PC-3 (cell line): ENCODE measurements around the gene LYSMD3. TPM values are rescaled to one million over a fixed set of nuclear protein-coding genes. Genes with fewer than 3 reads are reported as not detected.
A peak's percentile ranks its signal among the peaks of the same experiment; 100 is the strongest.

Experiments used
- ATAC-seq: fragments of 200-7000 bp; cut with Tn5 transposase; 2 replicates; pipeline ENCODE4 v1.9.1; 2020; ENCODE audit warnings: mild to moderate bottlenecking, moderate library complexity
- BruUV-seq: library from RNA; stranded (reverse); fragments of 400-500 nt; replicated peaks from 2 replicates; lab custom pipeline; 2021; lab: Mats Ljungman, UMichigan
- CTCF ChIA-PET: fragments of 300-600 bp; sonication (Branson Sonifier 250); formaldehyde crosslinking; loops from one replicate; lab custom pipeline; 2022; ENCODE audit warnings: antibody characterized with exemption; lab: Charles Lee
- POLR2A ChIA-PET: fragments of 300-600 bp; sonication (Branson Sonifier 250); formaldehyde crosslinking; loops from one replicate; lab custom pipeline; 2022; ENCODE audit warnings: antibody characterized with exemption; ENCODE audit not compliant: unreplicated experiment; lab: Charles Lee
- DNase-seq: peaks from one replicate; pipeline ENCODE4 v3.0.0-alpha.2; 2015
- H2AFZ ChIP-seq: fragments of 300-600 bp; sonication (generic); 2 replicates; pipeline ENCODE4 v1.6.0; 2016; ENCODE audit warnings: antibody characterized with exemption, low read length
- H3F3A ChIP-seq: fragments of 300-600 bp; sonication (generic); one replicate; pipeline ENCODE4 v1.6.0; 2017; ENCODE audit warnings: antibody characterized with exemption, low read length, control low read depth, mild to moderate bottlenecking; ENCODE audit not compliant: unreplicated experiment
- H3K27ac ChIP-seq: fragments of 300-600 bp; sonication (generic); 2 replicates; pipeline ENCODE4 v1.5.1; 2016; ENCODE audit warnings: mild to moderate bottlenecking, low read length
- H3K27me3 ChIP-seq: fragments of 300-600 bp; sonication (generic); 2 replicates; pipeline ENCODE4 v1.6.1; 2016; ENCODE audit warnings: low read length, mixed read lengths
- H3K36me3 ChIP-seq: fragments of 300-600 bp; sonication (generic); 2 replicates; pipeline ENCODE4 v1.6.1; 2016; ENCODE audit warnings: low read depth, mixed run types, low read length, mixed read lengths
- H3K4me1 ChIP-seq: fragments of 300-600 bp; sonication (generic); 2 replicates; pipeline ENCODE4 v1.5.1; 2016; ENCODE audit warnings: low read length; ENCODE audit not compliant: insufficient read depth
- H3K4me2 ChIP-seq: fragments of 300-600 bp; sonication (generic); 2 replicates; pipeline ENCODE4 v1.6.0; 2016; ENCODE audit warnings: low read length
- H3K4me3 ChIP-seq: fragments of 300-600 bp; sonication (generic); 2 replicates; pipeline ENCODE4 v1.5.1; 2016; ENCODE audit warnings: mild to moderate bottlenecking, low read length, mixed read lengths
- H3K79me2 ChIP-seq: fragments of 300-600 bp; sonication (generic); 2 replicates; pipeline ENCODE4 v1.6.1; 2017; ENCODE audit warnings: low read length, mixed read lengths
- H3K9ac ChIP-seq: fragments of 300-600 bp; sonication (generic); 2 replicates; pipeline ENCODE4 v1.6.0; 2016; ENCODE audit warnings: mild to moderate bottlenecking, low read length
- H3K9me2 ChIP-seq: fragments of 300-600 bp; sonication (generic); replicated peaks from 2 replicates; pipeline ENCODE4 v1.6.1; 2016; ENCODE audit warnings: mixed run types, low read length, mixed read lengths
- H3K9me3 ChIP-seq: fragments of 300-600 bp; sonication (generic); 2 replicates; pipeline ENCODE4 v1.6.1; 2016; ENCODE audit warnings: low read length, mixed read lengths
- H4K20me1 ChIP-seq: fragments of 300-600 bp; sonication (generic); 2 replicates; pipeline ENCODE4 v1.6.1; 2016; ENCODE audit warnings: low read length, mixed read lengths
- EZH2 ChIP-seq: fragments of 300-600 bp; sonication (generic); IDR thresholded peaks from one replicate; pipeline ENCODE4 v1.6.1; 2017; ENCODE audit warnings: antibody characterized with exemption, mild to moderate bottlenecking, low read length; ENCODE audit not compliant: unreplicated experiment
- EZH2phosphoT487 ChIP-seq: fragments of 300-600 bp; sonication (generic); IDR thresholded peaks from 2 replicates; pipeline ENCODE4 v1.6.1; 2018; ENCODE audit warnings: mild to moderate bottlenecking, antibody characterized with exemption, low read length, borderline replicate concordance
- intact Hi-C: fragments of 100-400 bp; cut with micrococcal nuclease; formaldehyde crosslinking; loops from 2 replicates; pipeline ENCODE4 v1.9.0; 2023
- total RNA-seq: library from RNA; depleted of rRNA; stranded (reverse); fragments of >200 nt; gene quantifications from 2 replicates; pipeline ENCODE4 v1.2.3, GENCODE V29; 2014
- TF ChIP-seq, protein P1 (sequence below): fragments of 300-600 bp; sonication (generic); conservative IDR thresholded peaks from 2 replicates; pipeline ENCODE4 v1.5.1; 2017; ENCODE audit warnings: antibody characterized with exemption, low read depth, mild to moderate bottlenecking, low read length

Gene LYSMD3
- total RNA-seq, 1 experiment from 2014 or later: 10.0 TPM

DNA sequence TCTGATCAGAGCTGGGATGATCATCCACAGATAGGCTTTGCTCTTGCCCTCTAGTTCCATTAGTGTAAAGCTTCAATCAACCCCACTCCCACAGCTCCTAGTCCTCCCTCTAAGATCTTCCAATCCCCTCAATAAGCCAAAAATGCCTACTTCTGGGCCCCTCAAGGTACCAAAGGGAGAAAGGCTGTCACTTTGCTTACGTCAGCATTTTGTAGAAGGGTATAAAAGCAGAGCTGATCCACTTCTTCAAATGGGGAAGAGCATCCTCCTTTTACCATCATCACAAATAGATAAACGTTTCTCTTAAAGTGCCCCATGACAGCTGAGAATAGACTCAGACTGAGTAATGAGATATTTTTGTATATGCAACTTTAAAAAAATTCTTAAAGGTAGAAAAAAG is 16.1 kb upstream of the LYSMD3 start:
- H3K79me2 ChIP-seq: no peaks in the 10 kb centered on the region
- no peak overlapping the region for H3K4me2 ChIP-seq
- H3K9ac ChIP-seq: no peak overlapping the region
- no peaks in the 10 kb centered on the region for H3K36me3 ChIP-seq
- intact Hi-C loops: no loop called here
- no peak overlapping the region for H3K4me3 ChIP-seq
- H3K27ac ChIP-seq: no peak overlapping the region
- H3K9me3 ChIP-seq: no peaks in the 10 kb centered on the region
- no peaks in the 10 kb centered on the region for H3K9me2 ChIP-seq
- CTCF ChIA-PET: no interaction called here
- no peak overlapping the region for H2AFZ ChIP-seq
- no peaks in the 10 kb centered on the region for H4K20me1 ChIP-seq
- peaks cover 3% of the 10 kb centered on the region for H3F3A ChIP-seq
- H3K27me3 ChIP-seq: no peaks in the 10 kb centered on the region
- TF ChIP-seq, protein P1, sequence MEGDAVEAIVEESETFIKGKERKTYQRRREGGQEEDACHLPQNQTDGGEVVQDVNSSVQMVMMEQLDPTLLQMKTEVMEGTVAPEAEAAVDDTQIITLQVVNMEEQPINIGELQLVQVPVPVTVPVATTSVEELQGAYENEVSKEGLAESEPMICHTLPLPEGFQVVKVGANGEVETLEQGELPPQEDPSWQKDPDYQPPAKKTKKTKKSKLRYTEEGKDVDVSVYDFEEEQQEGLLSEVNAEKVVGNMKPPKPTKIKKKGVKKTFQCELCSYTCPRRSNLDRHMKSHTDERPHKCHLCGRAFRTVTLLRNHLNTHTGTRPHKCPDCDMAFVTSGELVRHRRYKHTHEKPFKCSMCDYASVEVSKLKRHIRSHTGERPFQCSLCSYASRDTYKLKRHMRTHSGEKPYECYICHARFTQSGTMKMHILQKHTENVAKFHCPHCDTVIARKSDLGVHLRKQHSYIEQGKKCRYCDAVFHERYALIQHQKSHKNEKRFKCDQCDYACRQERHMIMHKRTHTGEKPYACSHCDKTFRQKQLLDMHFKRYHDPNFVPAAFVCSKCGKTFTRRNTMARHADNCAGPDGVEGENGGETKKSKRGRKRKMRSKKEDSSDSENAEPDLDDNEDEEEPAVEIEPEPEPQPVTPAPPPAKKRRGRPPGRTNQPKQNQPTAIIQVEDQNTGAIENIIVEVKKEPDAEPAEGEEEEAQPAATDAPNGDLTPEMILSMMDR: no peak
- no peak for TF ChIP-seq EZH2
- no peak for TF ChIP-seq EZH2phosphoT487
- POLR2A ChIA-PET: no interaction called here
- H3K4me1 ChIP-seq: peaks cover 37% of the 10 kb centered on the region
- ATAC-seq (no peak), DNase-seq (no peak)
- BruUV-seq: no TSS peak

- Histone ChIP-seq H3K27ac (no peak overlapping the region), H3F3A (peaks cover 3% of the 10 kb centered on the region), H2AFZ (no peak overlapping the region), H3K9ac (no peak overlapping the region), H3K9me3 (no peaks in the 10 kb centered on the region), H3K9me2 (no peaks in the 10 kb centered on the region), H3K4me1 (peaks cover 26% of the 10 kb centered on the region), H3K36me3 (no peaks in the 10 kb centered on the region), H3K79me2 (no peaks in the 10 kb centered on the region), H3K4me3 (no peak overlapping the region), H3K27me3 (no peaks in the 10 kb centered on the region), H4K20me1 (no peaks in the 10 kb centered on the region), H3K4me2 (no peak overlapping the region)
- BruUV-seq: no TSS peak
- TF ChIP-seq EZH2phosphoT487 (no peak), EZH2 (no peak)
- TF ChIP-seq, protein P1: no peak
- no peak for ATAC-seq
- DNase-seq: no peak
- intact Hi-C loops: no loop called here
- ChIA-PET CTCF (no interaction called here), POLR2A (no interaction called here)
These were observed 13.6 kb upstream of the LYSMD3 start for GRCh38 chr5:90542827-90543519.

GRCh38 chr5:90534922-90535321 is 5.5 kb upstream of the LYSMD3 start:
- H3K36me3 ChIP-seq: no peaks in the 10 kb centered on the region
- no peak overlapping the region for H2AFZ ChIP-seq
- H3K79me2 ChIP-seq: no peaks in the 10 kb centered on the region
- TF ChIP-seq, protein P1: no peak
- no peak for TF ChIP-seq EZH2
- no peak for TF ChIP-seq EZH2phosphoT487
- H3K27me3 ChIP-seq: no peaks in the 10 kb centered on the region
- H4K20me1 ChIP-seq: no peaks in the 10 kb centered on the region
- no TSS peak for BruUV-seq
- H3K4me2 ChIP-seq: peak overlapping the region; percentile 52
- DNase-seq (peak; percentile 83), ATAC-seq (peak; percentile 54)
- peak overlapping the region; percentile 61 for H3K27ac ChIP-seq
- no peak overlapping the region for H3K9ac ChIP-seq
- H3K4me3 ChIP-seq: no peak overlapping the region
- POLR2A ChIA-PET: interaction anchor here (0.6 kb wide), 1 partner anchor 62 kb away, joined by 3 read pairs; no protein-coding TSS in a partner anchor
- H3K4me1 ChIP-seq: peaks cover 26% of the 10 kb centered on the region
- CTCF ChIA-PET: no interaction called here
- H3K9me2 ChIP-seq: no peaks in the 10 kb centered on the region
- H3K9me3 ChIP-seq: no peaks in the 10 kb centered on the region
- H3F3A ChIP-seq: peaks cover 4% of the 10 kb centered on the region
- intact Hi-C loops: loop anchor here (1.0 to 5.0 kb wide), 3 partner anchors 12 to 247 kb away; partner anchors contain the start of gene ADGRV1
